SK-N-SH (cell line): Measurements from ENCODE around the gene NUDT22. TPM values are rescaled to one million over a fixed set of nuclear protein-coding genes. Genes with fewer than 3 reads are reported as not detected.

Experiments used
- CTCF ChIA-PET: fragments of 300-600, 350-600 bp; formaldehyde crosslinking; extraction: SDS; loops from one replicate; lab custom pipeline; 2021; lab: Yijun Ruan, JAX
- POLR2A ChIA-PET: fragments of 350-600 bp; sonication (Branson Sonifier 250); formaldehyde crosslinking; extraction: SDS; loops from one replicate; lab custom pipeline; 2020; ENCODE audit warnings: antibody characterized with exemption, inconsistent platforms; lab: Yijun Ruan, JAX
- DNase-seq: peaks from one replicate; pipeline ENCODE4 v3.0.0; 2012
- H2AFZ ChIP-seq: fragments of 200-600 bp; sonication (generic); 2 replicates; pipeline ENCODE4 v1.8.1; 2016; ENCODE audit warnings: antibody characterized with exemption, mild to moderate bottlenecking, low read depth
- H3F3A ChIP-seq: fragments of 200-600 bp; sonication (generic); replicated peaks from 2 replicates; pipeline ENCODE3; 2016; ENCODE audit warnings: antibody characterized with exemption, mild to moderate bottlenecking; ENCODE audit not compliant: insufficient read depth
- H3K27ac ChIP-seq, 2 experiments: fragments of 200-500 bp in 1 of 2; fragments of 200-600 bp in 1 of 2; sonication (Bioruptor generic) in 1 of 2; sonication (generic), shearing (Covaris generic) in 1 of 2; 2 replicates each; pipeline versions ENCODE4 v1.5.1 to v1.6.1; 2014 to 2016; ENCODE audit warnings: low read depth in 2 of 2, inconsistent platforms in 1 of 2, low read length in 1 of 2, mild to moderate bottlenecking in 1 of 2, mixed read lengths in 1 of 2
- H3K27me3 ChIP-seq: fragments of 200-600 bp; sonication (generic), shearing (Covaris generic); 2 replicates; pipeline ENCODE4 v1.6.1; 2016; ENCODE audit warnings: mixed run types; ENCODE audit not compliant: insufficient read depth
- H3K36me3 ChIP-seq, 2 experiments: fragments of 200-500 bp in 1 of 2; fragments of 200-600 bp in 1 of 2; sonication (Bioruptor generic) in 1 of 2; sonication (generic) in 1 of 2; replicated peaks in 1 of 2; 2 replicates each; pipeline versions ENCODE3 to v1.5.1; 2014 to 2016; ENCODE audit warnings: low read length in 1 of 2, mild to moderate bottlenecking in 1 of 2; ENCODE audit not compliant: insufficient read depth in 2 of 2, control insufficient read depth in 1 of 2
- H3K4me1 ChIP-seq, 2 experiments: fragments of 200-500 bp in 1 of 2; fragments of 200-600 bp in 1 of 2; sonication (Bioruptor generic) in 1 of 2; sonication (generic), shearing (Covaris generic) in 1 of 2; 2 replicates each; pipeline versions ENCODE4 v1.5.1 to v1.6.1; 2014 to 2016; ENCODE audit warnings: low read depth in 1 of 2, low read length in 1 of 2, mixed run types in 1 of 2; ENCODE audit not compliant: insufficient read depth in 2 of 2, control insufficient read depth in 1 of 2
- H3K4me2 ChIP-seq: fragments of 200-600 bp; sonication (generic), shearing (Covaris generic); 2 replicates; pipeline ENCODE4 v1.6.1; 2017; ENCODE audit warnings: mixed run types
- H3K4me3 ChIP-seq, 2 experiments: fragments of 200-500 bp in 1 of 2; fragments of 200-600 bp in 1 of 2; sonication (Bioruptor generic) in 1 of 2; sonication (generic), shearing (Covaris generic) in 1 of 2; 2 replicates each; pipeline versions ENCODE4 v1.5.1 to v1.8.1; 2014 to 2016; ENCODE audit warnings: low read depth in 2 of 2, inconsistent platforms in 1 of 2, low read length in 1 of 2, mild to moderate bottlenecking in 1 of 2, mixed read lengths in 1 of 2, moderate library complexity in 1 of 2
- H3K79me2 ChIP-seq: fragments of 200-600 bp; sonication (generic); 2 replicates; pipeline ENCODE4 v1.8.1; 2017; ENCODE audit warnings: mild to moderate bottlenecking; ENCODE audit not compliant: insufficient read depth
- H3K9ac ChIP-seq: fragments of 200-600 bp; sonication (generic); 2 replicates; pipeline ENCODE4 v1.6.1; 2017; ENCODE audit warnings: mixed run types
- H3K9me2 ChIP-seq: fragments of 200-600 bp; sonication (generic); 2 replicates; pipeline ENCODE4 v1.6.1; 2017; ENCODE audit warnings: mixed run types
- H3K9me3 ChIP-seq: fragments of 200-600 bp; sonication (generic); 2 replicates; pipeline ENCODE4 v1.6.1; 2017; ENCODE audit warnings: mixed run types, mild to moderate bottlenecking, moderate library complexity
- H4K20me1 ChIP-seq: fragments of 200-600 bp; sonication (generic); 2 replicates; pipeline ENCODE4 v1.6.1; 2017; ENCODE audit warnings: mild to moderate bottlenecking, mixed run types; ENCODE audit not compliant: insufficient read depth
- FOSL2 ChIP-seq: IDR thresholded peaks from 2 replicates; pipeline ENCODE4 v1.4.0; 2012; ENCODE audit warnings: low read depth, mild to moderate bottlenecking, moderate library complexity, borderline replicate concordance
- MXI1 ChIP-seq: IDR thresholded peaks from 2 replicates; pipeline ENCODE4 v1.6.1; 2012; ENCODE audit warnings: mild to moderate bottlenecking, low read depth, low read length, improper control_type of control experiment
- NRF1 ChIP-seq: IDR thresholded peaks from 2 replicates; pipeline ENCODE4 v1.6.1; 2012; ENCODE audit warnings: low read depth, mild to moderate bottlenecking, low read length
- RCOR1 ChIP-seq: fragments of 150-350 bp; IDR thresholded peaks from 2 replicates; pipeline ENCODE4 v1.6.1; 2017; ENCODE audit warnings: antibody characterized with exemption, low read length
- RXRA ChIP-seq: IDR thresholded peaks from 2 replicates; pipeline ENCODE4 v1.4.0; 2012; ENCODE audit warnings: low read depth, mild to moderate bottlenecking, borderline replicate concordance
- WGBS: methylation state at CpG from one replicate; pipeline ENCODE4 v1.1.6; 2017; ENCODE audit warnings: low lambda C conversion rate; 5-methylcytosine and 5-hydroxymethylcytosine counted together
- polyA plus RNA-seq, 3 experiments: library from polyadenylated mRNA; depleted of rRNA; stranded (reverse); fragments of >200 nt; gene quantifications; 2 replicates each; pipeline ENCODE4 v1.2.3, GENCODE V29; 2012
- TF ChIP-seq, protein P1 (sequence below): fragments of 200-600 bp; sonication (generic); IDR thresholded peaks from 2 replicates; pipeline ENCODE4 v1.6.1; 2017; ENCODE audit warnings: antibody characterized with exemption, mild to moderate bottlenecking, moderate library complexity
- TF ChIP-seq, protein P2 (sequence below): IDR thresholded peaks from 2 replicates; pipeline ENCODE4 v1.4.0; 2012; ENCODE audit warnings: low read depth, borderline replicate concordance

Gene NUDT22
- polyA plus RNA-seq, 1 of the 3 experiments (the other 2 are of a cell fraction): 72.7 TPM

DNA sequence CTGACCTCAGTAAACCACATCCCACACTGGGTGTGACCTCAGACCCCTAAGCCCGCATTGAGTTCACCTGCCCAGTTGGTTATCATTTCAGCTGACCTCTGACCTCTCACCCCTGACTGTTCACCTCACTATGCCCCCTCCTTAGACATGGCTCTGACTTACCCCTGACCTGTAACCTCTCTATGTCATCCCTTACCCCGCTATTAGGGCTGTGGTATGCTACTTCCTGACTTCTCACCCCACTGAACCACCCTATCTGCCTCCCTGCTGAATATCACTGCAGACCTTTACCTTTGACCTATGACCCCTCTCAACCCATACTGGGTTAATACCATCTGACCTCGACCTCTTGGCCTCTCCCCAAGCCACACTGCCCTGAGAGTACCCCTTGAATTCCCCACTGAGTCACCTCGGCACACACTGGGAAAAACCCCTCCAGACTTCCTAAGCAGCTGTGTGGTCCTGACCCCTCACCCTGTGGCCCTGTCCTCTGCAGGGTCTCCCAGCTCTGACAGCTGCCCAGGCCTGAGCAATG, 33.5 kb downstream of the NUDT22 start:
- Histone ChIP-seq H3K4me2 (no peak overlapping the region), H2AFZ (no peak overlapping the region), H3F3A (peaks cover 3% of the 10 kb centered on the region), H4K20me1 (no peaks in the 10 kb centered on the region), H3K9me2 (no peaks in the 10 kb centered on the region), H3K27ac (no peak overlapping the region), H3K4me1 (peaks cover 0 to 21% of the 10 kb centered on the region in 2 experiments; a peak in 2 of 4 replicates), H3K79me2 (no peaks in the 10 kb centered on the region; the same call in none of the 2 replicates), H3K27me3 (no peaks in the 10 kb centered on the region), H3K36me3 (peaks cover 29 to 38% of the 10 kb centered on the region in 2 experiments), H3K9me3 (no peaks in the 10 kb centered on the region), H3K9ac (no peak overlapping the region), H3K4me3 (no peak overlapping the region)
- 92% methylated on average over 4 of the region's 4 CpGs for WGBS
- ChIA-PET CTCF (no interaction called here), POLR2A (no interaction called here)
- DNase-seq: no peak
- no peak for TF ChIP-seq NRF1

DNA sequence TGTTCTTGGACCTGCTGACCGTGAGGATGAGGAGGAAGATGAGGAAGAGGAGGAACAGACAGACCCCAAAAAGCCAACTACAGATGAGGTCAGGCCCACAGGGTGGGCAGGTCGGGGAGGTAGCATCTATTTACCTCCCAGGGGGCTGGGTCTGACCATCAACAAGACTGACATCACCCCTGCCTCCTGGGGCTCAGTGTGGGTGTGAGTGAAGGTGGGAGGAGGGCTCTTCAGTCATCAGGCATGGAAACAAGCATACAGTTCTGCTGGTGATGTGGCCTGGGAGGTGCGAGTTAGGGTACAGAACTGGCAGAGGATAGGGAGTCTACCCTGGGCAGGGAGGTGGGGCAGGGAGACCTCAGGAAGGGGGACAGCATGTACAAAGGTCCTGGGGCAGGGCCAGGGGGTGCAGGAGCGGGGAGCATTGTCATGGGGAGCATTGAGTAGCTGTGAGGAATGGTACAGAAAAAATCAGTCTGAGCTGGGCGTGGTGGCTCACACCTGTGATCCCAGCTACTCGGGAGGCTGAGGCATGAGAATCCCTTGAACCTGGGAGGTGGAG, 34.2 kb downstream of the NUDT22 start:
- Histone ChIP-seq H3K4me1 (peaks cover 0 to 27% of the 10 kb centered on the region in 2 experiments; a peak in 2 of 4 replicates), H3K27ac (no peak overlapping the region), H3F3A (peaks cover 3% of the 10 kb centered on the region), H3K36me3 (peaks cover 30 to 33% of the 10 kb centered on the region in 2 experiments), H3K79me2 (no peaks in the 10 kb centered on the region; the same call in none of the 2 replicates), H3K27me3 (no peaks in the 10 kb centered on the region), H3K4me3 (no peak overlapping the region), H3K9ac (no peak overlapping the region), H4K20me1 (no peaks in the 10 kb centered on the region), H3K9me3 (no peaks in the 10 kb centered on the region), H3K4me2 (no peak overlapping the region), H2AFZ (no peak overlapping the region), H3K9me2 (no peaks in the 10 kb centered on the region)
- DNase-seq: no peak
- WGBS: 94% methylated on average over 6 of the region's 6 CpGs
- ChIA-PET POLR2A (no interaction called here), CTCF (interaction anchor here (5.7 kb wide), 1 partner anchor 9 kb away, joined by 119 read pairs; the partner anchor contains the start of gene PLCB3)
- TF ChIP-seq RXRA (no peak), FOSL2 (no peak), MXI1 (no peak), NRF1 (no peak), RCOR1 (no peak)
- TF ChIP-seq, protein P1, sequence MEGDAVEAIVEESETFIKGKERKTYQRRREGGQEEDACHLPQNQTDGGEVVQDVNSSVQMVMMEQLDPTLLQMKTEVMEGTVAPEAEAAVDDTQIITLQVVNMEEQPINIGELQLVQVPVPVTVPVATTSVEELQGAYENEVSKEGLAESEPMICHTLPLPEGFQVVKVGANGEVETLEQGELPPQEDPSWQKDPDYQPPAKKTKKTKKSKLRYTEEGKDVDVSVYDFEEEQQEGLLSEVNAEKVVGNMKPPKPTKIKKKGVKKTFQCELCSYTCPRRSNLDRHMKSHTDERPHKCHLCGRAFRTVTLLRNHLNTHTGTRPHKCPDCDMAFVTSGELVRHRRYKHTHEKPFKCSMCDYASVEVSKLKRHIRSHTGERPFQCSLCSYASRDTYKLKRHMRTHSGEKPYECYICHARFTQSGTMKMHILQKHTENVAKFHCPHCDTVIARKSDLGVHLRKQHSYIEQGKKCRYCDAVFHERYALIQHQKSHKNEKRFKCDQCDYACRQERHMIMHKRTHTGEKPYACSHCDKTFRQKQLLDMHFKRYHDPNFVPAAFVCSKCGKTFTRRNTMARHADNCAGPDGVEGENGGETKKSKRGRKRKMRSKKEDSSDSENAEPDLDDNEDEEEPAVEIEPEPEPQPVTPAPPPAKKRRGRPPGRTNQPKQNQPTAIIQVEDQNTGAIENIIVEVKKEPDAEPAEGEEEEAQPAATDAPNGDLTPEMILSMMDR: no peak
- TF ChIP-seq, protein P2, sequence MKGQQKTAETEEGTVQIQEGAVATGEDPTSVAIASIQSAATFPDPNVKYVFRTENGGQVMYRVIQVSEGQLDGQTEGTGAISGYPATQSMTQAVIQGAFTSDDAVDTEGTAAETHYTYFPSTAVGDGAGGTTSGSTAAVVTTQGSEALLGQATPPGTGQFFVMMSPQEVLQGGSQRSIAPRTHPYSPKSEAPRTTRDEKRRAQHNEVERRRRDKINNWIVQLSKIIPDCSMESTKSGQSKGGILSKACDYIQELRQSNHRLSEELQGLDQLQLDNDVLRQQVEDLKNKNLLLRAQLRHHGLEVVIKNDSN: no peak
